Muscle of back (tissue), 11 donors: ENCODE measurements around the gene CRIP2. TPM values are rescaled to one million over a fixed set of nuclear protein-coding genes. Genes with fewer than 3 reads are reported as not detected.

Experiments used
- DNase-seq, 3 donors: peaks; one replicate each; pipeline versions ENCODE4 v3.0.0 to v3.0.0-alpha.2; 2013
- polyA plus RNA-seq, 10 donors: library from polyadenylated mRNA; unstranded; fragments of 120-200 nt; gene quantifications; one replicate each; pipeline ENCODE4 v1.2.1, GENCODE V29; 2013; ENCODE audit not compliant: insufficient read length in 10 of 10

Gene CRIP2
- polyA plus RNA-seq, 10 donors = 168 to 264 (median 195) TPM

DNA sequence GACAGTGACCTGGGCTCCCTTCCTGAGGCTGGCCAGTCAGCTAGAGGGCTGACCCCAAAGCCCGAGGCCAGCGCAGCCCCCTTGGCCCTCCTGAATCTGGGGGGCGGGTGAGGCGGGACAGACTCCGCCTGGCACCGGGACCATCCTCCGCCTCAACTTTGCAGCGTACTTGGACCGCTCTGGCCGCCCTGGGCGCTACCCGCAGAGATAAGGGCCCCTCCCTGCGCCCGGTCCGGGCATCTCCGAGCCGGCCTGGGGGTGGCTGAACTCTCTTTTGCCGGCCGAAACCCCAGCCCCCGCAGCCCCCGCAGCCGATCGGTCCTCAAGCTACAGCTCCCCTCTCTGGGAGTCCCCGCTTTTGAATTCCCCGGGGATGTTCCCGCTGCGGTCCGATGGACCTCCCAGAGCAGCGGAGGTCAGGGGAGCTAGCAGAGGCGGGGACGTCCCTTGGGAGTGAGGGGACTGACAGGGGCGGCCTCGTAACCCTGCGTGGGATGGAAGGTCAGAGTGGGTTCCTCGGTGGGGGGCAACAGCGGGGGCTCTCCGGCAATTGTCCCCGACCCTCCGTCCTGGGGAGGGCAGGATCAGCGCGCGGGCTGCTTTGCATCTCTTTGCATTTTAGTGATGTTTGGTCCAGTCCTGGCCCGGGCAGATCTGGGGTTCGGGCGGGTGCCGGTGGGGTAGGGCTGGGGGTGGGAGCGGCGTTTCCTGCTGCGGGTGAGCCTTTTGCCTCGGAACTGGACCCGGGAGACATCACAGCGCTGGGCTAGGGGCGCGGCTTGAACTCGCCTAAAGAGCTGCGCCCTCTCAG, 11.7 kb downstream of the CRIP2 start, which contains the start of gene CRIP1:
Gene CRIP1, plus strand, starts transcription at position 724 of the 811 bp plus-strand sequence. CDS start 374 bp downstream, outside the sequence.
- DNase-seq = peak in 1 of 3 donors; percentile 53

DNA sequence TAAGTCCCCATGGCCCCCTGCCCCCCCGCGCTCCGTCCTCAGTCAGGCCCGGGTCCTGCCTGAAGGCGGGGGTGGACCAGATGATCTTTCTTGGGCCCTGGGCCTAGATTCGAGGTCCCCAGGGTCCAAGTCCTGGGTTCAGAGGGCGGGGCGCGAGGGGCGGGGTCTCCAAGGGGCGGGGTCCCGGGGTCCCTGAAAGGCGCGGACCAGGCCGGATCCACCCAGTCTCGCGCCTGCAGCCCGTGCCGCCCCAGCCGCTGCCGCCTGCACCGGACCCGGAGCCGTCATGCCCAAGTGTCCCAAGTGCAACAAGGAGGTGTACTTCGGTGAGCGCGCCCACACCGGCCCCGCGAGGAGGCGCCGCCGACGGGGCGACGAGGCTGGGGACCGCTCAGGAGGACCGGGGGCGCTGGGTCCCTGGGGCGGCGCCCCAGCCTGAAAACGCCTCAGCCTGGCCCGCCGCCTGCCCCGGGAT, 12.4 kb downstream of the CRIP2 start:
- DNase-seq = peak in 1 of 3 donors; percentile 73

DNA sequence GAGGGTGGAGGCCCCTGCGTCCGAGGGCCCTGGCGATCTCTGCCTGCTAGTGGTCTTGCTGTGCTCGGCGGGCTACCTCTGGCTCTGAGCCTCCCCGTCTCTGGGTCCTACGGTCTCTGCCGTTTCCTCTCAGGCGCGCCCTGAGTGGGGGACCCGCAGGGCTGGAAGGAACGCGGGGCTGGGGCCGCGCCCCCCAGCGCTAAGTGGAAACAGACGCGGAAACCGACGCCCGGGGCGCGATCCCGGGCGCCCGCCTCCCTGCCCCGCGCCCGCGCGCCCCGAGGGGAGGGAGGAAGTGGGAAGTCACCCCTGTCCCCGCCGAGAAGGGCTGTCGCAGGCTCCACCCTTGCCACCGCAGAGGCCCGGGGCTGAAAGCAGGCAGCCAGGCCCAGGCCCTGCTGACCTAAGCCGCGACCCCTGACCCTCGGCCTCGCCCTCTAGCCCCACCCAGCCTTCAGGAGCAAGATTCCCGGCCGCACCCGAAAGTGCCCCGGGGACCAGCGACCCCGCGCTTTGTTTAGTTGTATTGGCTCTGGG, 12.9 kb downstream of the CRIP2 start:
- peak in 1 of 3 donors; percentile 80 for DNase-seq

DNA sequence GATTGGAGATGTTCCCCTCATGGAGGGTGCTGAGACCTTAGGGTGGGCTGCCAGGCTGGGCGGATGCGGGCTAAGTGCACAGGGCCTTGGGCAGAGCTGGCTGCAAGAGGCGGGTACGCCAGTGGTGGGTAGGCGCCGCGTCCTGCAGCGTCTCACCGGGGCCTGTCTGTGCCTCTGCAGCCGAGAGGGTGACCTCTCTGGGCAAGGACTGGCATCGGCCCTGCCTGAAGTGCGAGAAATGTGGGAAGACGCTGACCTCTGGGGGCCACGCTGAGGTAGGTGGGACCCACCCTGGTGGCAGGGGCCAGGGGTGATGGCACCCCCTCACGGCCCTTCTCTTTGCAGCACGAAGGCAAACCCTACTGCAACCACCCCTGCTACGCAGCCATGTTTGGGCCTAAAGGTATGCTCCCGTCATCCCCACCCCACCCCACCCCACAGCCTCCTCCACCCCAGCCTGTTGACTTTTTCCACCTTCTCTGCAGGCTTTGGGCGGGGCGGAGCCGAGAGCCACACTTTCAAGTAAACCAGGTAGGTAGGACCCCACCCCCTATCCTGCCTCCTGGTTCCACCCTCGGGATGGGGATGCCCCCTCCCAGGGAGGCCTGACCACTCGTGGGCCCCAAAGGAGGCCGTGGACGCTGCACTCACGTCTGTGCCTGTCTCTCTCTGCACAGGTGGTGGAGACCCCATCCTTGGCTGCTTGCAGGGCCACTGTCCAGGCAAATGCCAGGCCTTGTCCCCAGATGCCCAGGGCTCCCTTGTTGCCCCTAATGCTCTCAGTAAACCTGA, 13.6 kb downstream of the CRIP2 start:
- peak in 1 of 3 donors; percentile 44 for DNase-seq

DNA sequence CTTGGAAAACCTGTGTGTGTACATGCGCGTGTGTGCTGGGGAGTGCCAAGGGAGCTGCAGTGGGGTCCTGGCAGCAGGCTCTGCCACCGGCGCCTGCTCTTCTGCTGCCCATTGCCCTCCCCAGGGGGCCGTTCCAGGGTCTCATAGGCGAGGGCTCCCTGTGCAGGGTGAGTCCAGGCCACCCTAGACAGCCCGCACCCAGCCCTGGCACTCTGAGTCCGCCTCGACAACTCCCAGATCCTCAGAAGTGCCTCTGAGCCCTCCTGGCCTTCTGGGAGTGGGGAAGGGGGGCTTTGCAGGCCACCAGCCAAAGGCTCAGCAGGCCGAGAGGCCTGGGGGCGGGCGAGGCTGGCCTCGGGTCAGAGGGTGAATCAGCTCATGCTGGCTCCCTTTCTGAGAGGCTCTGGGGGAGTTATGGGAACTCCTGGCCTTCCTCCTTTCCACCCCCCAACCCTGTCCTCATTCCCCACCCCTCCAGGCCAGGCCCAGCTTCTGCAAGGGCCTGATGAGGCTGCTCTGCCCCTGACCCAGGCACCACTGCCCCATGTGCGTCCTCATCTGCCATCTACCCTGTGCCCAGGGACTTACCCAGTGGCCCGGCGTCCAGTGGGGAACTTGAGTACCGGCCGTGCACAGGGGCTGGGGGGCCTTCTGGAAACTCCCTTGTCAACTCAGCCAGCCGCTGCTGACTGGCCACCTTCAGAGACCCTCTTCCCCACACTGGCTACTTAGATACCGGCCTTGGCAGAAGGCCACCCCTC, 14.3 kb downstream of the CRIP2 start:
- no peak for DNase-seq

DNA sequence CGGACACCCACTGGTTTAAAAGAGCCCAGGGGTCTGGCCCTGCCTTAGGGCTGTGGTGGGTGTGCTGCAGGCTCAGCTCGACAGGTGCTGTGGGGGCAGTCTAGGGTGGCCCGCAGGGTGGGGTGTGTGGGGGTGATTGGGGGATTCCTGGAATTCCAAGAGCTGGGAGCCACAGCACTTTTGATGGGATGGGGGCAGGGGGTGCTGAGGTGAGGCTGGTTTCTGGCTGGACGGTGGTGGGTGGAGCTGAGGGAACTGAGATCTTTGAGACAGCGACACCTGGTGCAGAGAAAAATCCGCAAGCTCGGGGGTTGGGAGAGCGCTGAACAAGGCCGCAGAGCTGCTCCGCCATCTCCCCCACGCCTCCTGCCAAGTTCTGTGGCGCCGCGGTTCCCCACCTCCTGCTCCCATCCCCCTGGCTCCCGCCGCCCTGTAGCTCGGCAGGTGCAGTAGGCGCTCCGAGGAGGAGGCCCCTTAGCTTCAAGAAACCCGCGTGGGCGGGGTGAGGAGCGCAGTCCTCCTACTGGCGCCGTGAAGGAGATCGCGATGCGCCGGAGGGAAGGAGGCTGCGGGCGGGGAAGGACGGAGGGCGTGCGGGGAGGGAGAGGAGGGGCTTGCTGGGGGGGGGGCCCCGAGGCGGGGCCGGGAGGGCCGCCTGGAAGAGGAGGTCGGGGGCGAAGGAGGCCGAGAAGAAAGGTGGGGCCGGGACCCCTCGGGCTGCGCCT, 15.1 kb downstream of the CRIP2 start:
- peak; percentile 81 to 97 (median 90) for DNase-seq

DNA sequence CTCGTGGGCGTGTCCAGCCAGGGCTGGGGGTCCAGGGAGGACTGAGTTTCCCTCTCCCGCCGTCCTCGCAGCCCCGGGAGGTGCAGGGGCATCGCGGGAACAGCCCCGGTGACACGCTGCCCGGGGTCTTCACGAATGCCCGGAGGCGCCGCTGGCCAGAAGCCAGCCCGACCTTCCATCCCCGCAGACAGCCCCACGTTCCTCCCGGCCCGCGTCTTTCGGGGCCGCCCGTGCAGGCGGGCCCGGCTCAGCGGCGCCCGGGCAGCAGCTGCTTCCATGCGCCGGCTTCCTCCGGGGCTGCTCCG, 15.6 kb downstream of the CRIP2 start:
- DNase-seq = peak in 1 of 3 donors; percentile 64

DNA sequence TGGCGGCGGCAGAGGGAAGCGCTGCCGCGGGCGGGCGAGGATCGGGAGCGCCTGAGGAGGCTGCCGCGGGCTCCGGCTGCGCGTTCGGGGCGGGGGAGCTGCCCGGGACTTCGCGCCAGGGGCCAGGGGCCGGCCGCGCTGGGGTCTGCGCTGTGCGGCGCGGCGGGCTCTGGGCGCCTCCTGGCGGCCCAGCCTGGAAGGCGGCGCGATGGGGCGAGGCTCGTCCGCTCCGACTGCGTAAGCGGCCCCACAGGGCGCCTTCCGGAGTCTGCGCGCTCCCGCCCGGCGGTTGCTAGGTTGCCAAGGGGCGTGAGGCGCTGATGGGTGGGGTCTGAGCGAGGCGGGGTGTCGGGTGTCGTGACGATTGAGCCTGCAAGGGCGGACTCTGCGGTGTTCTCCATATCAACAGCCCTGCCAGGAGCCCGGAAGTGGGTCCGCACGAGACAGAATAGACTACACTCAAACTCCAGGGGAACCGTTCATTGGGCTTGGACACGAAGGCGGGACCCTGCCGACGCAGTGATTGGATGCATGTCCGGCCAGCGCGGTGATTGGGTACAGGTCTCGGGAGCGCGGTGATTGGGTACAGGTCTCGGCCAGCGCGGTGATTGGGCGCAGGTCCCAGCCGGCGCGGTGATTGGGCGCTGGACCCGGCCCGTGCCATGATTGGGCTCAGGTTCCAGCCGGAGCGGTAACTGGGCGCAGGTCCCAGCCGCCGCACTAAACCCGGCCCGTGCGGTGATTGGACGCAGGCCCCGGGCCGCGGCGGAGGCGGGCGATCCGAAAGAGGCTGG, 16.1 kb downstream of the CRIP2 start, which contains the start of gene TEDC1:
Gene TEDC1, plus strand, starts transcription at position 675 of the 794 bp plus-strand sequence. CDS start 130 bp downstream, outside the sequence.
- DNase-seq = peak; percentile 100

DNA sequence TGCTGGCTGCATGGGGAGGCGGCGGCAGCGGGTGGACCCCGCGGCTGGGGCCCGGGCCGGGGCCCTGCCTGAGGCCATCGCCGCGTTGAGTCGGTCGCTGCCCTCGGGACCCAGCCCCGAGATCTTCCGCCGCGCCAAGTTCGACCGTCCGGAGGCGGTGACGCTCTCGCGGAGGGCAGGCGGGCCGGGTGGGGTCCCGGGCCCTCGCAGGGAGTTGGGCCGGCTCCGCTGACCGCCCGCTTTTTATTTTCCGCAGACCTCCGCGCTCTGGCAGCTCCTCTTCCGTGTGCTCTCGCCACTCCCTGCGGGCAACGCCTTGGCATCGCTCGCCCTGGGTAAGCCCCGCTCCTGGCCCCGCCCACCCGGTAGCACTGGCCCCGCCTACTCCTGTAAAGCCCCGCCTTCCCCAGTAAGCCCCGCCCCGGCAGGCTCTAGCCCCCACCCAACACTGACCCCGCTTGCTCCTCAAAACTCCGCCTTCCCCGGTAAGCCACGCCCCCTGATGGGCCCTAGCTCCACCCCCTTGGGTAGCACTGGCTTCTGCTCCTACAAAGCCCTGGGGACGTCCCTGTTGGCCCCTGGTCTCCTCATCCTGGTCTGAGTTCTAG, 16.8 kb downstream of the CRIP2 start:
- peak in 1 of 3 donors; percentile 69 for DNase-seq

DNA sequence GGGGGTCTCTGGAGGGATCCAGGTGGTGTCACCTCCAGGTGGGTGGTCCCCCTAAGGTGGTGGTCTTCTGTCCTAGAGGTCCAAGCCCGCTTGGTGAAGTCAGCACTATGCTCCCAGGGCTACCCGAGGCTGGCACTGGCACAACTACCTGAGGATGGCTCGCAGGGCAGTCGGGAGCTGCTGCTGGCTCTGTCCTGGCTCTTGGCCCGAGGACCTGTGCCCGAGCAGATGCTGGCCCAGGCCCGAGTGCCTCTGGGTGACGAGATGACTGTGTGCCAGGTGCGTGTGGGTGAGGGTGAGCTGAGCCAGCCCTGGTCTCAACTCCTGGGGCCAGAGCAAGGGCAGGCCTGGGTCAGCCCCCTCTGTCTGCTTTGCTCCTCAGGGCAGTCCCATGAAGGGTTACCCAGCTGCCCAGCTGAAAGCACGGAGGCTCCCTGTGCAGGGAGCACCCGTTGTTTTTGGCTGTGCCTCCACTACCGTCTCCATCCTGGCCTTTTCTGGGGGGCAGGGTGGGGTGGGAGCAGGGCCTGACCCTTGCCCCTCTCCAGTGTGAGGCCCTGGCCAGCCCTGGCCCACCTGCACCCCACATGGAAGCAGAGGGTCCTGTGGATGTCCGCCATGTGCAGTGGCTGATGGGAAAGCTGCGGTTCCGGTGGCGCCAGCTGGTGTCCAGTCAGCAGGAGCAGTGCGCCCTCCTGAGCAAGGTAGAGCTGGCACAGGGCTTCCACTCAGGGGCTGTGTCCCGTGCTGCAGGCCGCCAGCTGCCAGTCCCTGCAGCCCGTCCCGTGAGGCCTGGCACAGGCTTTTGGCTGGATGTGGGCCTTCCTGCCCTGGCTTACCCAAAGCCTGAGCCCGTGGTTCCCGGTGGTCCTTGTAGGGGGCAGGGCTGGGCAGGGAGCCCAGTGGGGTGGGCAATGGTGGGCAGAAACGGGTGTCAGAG, 17.7 kb downstream of the CRIP2 start:
- DNase-seq = no peak

DNA sequence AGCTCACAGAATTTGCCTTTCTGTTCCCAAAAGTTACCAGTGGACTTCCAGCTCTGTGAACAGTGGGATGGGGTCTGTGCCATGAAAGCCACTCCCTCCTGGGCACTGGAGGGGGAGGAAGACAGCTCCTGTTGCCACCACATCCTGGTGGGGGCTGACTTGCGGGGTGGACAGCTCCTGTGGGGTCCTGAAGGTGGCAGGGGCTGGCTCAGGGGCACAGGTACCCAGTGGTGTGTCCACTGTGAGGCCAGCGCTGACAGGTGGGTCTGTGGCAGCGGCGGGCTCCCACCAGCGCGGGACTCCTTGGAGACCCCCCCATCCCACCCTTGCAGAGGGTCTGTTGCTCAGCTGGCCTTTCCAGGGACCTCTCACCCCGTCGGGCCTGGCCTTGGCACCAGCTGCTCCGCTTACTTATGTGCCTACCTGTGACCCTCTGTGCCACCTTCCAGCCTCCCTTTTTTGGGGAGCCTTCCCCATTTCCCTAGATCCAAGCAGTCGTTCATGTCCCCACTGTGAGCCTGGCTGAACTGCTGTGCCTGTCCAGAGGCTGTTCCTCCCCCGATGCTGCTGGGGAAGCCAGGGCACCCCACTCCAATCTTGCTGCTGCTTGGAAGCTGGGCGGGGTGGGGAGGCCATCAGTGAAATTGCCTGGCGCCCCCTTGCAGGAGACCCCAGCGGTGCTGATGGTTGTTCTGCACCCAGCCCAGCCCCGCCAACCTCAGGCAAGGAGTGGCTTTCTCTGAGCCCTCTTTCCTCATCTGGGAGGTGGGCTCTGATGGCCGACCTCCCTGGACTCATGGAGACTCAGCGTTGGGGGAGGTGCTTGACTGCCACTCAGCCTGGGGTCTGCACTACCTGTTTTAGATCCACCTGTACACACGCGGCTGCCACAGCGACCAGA, 18.6 kb downstream of the CRIP2 start:
- peak in 1 of 3 donors; percentile 14 for DNase-seq

DNA sequence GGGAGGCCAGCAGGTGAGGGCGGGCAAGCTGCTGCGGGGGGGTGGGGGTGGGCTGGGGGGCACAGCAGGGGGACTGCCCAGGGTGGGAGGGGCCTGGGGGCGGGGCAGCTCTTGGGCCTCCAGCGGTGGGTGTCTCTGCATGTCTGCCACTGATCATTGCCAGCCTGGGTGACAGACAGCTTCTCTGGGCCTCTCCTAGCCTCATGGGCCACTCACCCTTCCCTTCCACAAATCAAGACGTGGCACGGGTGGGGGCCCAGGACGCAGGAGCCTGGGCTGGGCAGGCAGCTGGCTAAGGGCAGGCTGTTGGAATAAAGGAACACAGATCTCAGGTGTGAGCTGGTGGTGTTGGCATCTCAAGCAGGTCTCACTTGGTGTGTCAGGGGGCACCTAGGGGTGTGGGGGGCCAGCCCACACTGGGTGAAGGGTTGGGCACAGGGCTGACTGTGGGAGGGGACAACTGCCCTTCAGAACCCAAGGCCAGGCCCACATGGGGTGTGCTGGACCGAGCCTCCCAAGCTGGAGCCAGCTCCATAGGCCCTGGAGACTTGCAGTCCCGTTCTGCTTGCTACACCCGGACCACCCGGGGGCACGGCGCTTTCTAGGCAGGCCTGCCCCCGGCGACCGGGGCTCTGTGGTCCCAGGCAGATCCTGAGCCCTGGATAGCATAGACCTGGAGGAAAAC, 19.4 kb downstream of the CRIP2 start:
- peak in 1 of 3 donors; percentile 12 for DNase-seq

DNA sequence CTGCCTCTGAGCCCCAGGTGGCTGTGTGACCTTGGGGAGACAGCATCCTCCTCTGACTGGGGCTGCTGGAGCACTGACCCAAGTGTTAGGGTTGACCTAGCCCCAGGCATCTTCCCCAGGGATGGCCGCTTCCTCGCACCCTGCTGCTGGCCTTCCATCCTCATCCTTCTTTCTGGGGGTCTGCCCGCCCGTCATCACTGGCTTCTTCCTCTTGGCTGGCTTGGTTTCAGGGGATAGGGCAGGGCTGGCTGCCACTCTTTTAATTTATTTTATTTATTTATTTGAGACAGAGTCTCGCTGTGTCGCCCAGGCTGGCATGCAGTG, 19.9 kb downstream of the CRIP2 start:
- DNase-seq = no peak

DNA sequence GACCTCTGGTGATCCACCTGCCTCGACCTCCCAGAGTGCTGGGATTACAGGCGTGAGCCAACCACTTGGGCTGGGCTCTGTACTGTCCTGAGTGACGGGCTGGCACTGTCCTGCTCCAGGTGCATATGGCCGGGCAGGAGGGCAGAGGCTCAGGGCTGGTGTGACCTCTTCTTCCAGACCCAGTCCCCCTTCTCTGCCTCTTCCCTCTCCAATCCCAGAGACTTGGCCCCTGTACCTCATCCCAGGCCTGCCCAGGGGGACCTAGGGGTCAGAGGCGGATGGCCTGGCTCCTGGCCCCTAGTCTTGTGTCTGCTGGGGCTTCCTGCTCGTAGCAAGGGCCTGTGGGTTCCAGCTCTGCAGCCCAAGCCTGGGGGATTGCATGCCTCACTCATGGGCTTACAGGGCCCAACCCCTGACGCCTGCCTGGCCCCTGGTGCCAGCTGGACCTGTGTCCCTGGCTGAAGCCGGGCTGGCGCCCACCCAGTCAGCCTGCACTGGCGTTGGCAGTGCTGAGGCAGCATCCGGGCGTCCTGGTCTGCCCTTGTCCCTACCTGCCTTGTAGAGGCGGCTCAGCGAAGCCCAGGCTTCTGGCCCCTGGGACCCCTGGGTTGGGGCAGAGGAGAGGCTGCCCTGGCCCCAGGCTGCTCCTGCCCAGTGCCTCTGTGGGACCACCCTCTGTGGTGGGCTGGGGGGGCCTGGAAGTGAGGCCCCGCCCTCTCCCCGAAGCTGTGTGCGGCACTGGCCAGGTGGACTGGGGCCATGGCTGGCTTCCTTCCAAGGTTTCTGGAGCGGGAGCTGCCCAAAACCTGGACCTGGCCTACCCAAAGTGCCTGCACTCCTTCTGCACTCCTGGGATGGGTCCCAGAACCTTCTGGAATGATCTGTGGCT, 20.7 kb downstream of the CRIP2 start:
- DNase-seq = peak in 1 of 3 donors; percentile 5

DNA sequence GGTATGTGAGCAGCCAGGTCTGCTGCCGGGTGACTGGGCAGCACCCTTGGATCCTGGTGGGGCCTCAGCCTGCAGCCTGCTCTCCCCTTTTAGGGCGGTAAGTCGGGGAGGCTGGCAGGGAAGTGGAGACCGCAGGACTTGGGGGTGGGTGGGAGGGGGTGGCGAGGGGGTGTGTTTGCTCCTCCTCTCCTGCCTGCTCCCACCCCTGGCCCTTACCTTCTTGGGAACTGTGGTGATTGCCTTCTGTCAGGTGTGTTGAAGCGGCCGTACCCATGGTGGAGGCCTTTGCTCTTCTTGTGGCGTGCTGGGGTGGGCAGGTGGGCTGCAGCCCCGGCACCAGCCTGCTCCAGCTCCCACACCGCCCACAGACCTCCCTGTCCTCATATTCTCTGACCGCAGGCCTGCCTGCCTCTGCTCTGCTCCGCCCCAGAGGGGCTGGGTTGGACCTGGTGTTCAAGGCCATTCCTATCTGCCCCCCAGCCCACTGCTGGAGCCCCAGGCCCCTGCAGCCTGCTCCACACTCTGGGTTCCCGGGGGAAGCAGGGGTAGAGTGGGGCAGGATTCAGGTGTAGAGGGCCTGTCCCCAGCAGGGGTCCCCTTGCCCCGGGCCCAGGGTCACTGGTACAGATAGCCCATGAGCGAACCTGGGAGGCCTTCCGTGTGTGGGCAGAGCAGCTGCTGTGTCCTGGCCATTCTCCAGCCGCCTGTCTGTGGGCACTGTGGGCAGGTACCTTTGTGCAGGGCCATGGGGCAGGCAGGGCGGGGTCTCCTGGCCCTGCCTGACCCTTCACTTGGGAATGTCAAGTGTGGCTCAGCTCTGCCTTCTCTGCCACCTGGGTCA, 21.6 kb downstream of the CRIP2 start:
- no peak for DNase-seq
